ENCODE results near the gene MAMDC2.

Gene MAMDC2

GRCh38 chr9:70066418-70066817 lies 22.8 kb downstream of the MAMDC2 start:
- no peak for DNase-seq

GRCh38 chr9:70066874-70067273 lies 23.2 kb downstream of the MAMDC2 start:
- no peak for DNase-seq

- no peak for DNase-seq
Observed at GRCh38 chr9:70069704-70070103, 26.1 kb downstream of the MAMDC2 start.

DNA sequence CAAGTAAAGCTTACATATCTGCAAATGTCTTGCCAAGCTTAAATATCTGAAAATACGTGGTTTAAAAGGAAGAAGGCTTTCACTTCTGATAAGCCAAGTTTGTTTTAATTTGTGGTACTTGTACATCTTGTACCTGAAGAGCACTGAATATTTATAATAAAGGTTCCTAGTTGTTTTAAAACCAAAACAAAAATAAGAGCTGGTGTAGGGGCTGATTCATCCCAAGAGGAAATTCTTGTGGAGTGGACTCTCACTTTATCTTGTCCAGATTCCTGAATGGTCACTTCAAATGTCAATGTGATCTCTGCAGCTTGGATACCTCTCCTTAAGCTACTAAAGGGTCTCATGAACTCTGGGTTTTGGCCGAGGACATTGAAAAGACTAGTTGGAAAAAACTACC lies 29.5 kb downstream of the MAMDC2 start:
- no peak for DNase-seq

- no peak for DNase-seq
Observed at GRCh38 chr9:70073756-70074155, 30.1 kb downstream of the MAMDC2 start.

- DNase-seq = no peak
Observed at GRCh38 chr9:70076678-70077077, 33.0 kb downstream of the MAMDC2 start.

DNA sequence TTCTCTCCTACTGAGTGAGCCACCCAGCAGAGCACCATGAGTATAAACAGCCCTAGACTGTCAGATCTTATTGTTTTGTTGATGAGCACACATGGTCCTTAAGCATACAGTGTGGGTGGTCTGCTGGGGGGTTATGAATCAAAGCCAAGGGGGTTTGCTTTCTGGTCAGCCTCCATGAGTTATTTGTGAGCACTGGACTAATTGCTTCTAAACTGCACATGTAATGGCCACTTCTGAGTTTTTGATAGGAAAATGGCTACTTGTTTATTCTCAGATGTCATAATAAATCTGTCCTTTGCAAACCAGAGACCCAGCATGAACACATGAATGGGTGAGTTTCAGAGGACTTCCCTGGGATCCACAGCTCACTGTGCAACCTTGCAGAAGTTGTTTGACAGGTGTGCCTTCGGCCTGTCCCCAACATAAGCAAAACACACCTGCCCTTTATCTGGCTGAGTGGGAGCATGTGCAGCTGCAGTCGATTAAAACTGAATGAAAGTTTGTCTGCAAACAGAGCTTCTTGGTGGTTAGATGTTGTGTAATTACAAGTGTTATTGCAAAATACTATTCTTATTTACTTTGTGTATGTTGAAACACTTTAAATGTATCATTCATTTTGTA lies 35.9 kb downstream of the MAMDC2 start:
- no peak for DNase-seq

DNA sequence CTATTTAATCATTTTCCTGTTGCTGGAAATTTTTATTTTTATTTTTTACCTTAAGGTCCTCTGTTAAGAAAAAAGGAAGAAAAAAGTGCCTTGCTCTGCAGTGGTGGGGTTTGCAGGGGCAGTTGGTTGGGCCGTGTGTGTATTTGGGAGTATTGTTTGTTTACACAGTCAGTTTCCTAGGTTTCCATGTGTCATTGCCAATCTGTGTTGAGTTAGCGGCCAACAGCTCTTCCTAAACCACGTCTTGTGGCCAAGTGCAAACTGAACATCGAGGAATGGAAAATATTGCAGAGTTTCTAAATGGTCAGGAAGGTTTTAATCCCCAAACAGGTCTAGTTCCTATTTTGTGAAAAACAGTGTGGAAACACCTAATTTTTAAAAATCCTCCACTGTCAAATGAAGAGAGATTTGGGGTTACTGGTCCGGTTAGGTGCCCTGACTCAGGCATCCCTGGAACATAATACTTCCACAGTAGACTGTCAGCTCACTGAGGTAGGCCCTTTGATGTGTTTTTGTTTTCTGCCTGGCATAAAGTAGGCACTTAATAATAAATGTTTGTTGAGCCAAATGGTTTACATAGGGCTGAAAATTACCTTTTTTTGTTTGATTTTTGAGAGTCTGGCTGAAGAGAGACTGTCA lies 37.0 kb downstream of the MAMDC2 start:
- no peak for DNase-seq

DNA sequence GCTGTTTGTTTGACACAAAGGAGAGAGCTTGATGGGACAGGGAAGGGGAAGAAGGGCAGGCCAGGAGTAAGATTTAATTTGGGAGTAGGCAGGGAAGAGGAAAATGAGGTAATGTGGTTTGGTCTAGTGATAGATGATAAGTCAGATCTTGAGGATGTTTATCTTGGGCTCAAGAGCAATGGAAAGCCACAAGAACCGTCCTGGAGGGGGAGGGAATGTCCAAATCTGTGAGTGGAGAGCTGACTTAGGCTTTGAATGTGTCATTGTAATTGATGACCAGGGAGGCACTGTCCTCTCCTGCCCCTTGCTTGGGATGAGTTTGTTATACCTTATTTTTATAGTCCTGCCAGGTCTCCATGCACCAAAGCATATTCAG lies 37.5 kb downstream of the MAMDC2 start:
- no peak for DNase-seq

GRCh38 chr9:70083429-70083828 lies 39.8 kb downstream of the MAMDC2 start:
- DNase-seq = no peak

- DNase-seq = no peak
Observed at GRCh38 chr9:70085241-70085640, 41.6 kb downstream of the MAMDC2 start.

DNA sequence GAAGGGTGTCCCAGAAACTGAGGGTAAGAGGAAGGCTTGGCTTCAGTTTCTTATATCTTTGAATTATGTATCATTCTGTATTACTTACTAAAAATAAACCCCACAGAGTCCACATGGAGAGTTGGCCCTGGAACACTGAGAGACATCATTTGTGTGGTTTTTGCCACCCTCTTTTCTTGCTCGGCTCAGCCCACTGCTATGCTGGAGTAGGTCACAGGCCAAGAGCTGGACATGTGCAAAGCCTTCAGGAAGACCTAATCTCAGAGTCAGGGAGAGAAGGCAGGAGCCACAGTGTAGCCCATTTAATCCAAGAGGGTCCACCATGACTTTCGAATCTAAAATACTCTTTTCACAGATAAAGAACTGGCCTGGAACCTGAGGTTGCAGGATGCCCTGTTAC lies 47.5 kb downstream of the MAMDC2 start:
- no peak for DNase-seq

DNA sequence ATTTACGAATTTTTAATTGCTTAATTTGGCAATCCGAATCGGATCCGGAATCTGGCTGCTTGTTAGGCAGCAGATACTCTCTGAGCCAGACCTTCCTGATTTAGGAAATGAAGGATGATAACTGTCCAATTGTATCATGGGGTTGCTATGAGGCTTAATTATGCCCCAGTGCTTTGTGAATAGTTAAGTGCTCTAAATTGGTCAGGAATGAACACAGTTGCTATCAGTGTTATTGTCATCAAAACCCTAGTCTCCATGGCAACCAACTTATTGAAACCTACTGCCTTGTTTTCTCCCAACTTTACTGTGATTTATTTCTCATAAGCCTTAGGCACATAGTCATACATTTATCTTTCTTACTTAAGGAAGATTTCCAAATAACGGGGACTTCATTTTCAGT lies 47.9 kb downstream of the MAMDC2 start:
- DNase-seq = no peak

GRCh38 chr9:70092190-70092589 lies 48.5 kb downstream of the MAMDC2 start:
- DNase-seq = no peak

DNA sequence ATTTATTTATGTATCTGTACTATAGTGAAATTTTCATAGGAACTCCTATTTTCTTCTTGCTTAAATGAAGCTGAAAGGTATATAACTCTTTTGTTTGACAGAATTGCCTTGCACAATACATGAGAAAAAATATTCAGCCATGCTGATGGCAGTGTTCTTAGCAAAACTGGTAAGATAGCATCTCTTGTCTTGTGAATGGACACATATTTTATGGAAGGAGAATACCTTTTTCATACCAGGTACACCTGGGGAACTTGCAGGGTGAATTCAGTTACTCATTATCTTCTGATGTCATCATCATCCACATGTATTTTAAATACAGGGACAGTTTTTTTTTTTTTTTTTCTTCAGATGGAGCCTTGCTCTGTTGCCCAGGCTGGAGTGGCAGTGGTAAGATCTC lies 49.4 kb downstream of the MAMDC2 start:
- no peak for DNase-seq

GRCh38 chr9:70093944-70094343 lies 50.3 kb downstream of the MAMDC2 start:
- DNase-seq = no peak

DNA sequence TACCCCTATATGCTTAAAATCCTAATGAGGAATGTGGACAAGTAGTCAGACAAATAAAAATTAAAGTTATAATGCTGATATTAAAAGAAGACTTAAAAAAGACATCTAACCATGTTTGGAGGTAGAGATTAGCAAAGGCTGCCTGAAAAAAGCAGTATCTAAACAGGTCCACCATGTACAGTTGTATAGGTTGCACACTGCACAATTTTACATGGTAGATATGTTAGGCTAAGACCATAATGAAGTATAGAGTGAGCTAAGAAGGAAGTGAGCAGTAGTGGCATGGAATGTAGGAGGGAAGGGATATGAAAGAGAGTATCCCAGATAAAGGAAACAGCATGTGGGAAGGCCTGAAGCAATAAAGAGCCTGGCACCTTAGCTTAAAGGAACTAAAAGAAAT lies 51.1 kb downstream of the MAMDC2 start:
- no peak for DNase-seq

GRCh38 chr9:70097187-70097586 lies 53.5 kb downstream of the MAMDC2 start:
- DNase-seq = no peak

DNA sequence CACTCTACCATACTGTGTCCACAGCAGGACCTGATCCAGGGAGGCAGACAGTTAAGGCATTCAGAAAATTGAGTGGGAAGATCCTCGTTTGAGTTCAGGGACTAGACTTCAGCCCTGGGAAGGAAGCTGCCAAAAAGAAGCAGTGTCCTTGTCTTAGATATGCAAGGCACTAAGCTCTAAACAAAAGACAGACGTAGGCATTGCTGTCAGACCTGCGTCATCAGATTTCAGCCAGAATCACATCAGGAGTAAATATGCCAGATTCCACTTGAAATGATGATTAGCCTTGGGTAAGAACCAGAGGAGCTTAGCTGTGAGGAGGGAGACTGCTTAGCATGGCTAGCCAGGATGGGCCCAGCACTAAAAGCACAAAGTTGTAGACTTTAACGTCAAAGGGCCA lies 56.7 kb downstream of the MAMDC2 start:
- DNase-seq = no peak

- no peak for DNase-seq
Observed at GRCh38 chr9:70101265-70101664, 57.6 kb downstream of the MAMDC2 start.

- no peak for DNase-seq
Observed at GRCh38 chr9:70105147-70105546, 61.5 kb downstream of the MAMDC2 start.

DNA sequence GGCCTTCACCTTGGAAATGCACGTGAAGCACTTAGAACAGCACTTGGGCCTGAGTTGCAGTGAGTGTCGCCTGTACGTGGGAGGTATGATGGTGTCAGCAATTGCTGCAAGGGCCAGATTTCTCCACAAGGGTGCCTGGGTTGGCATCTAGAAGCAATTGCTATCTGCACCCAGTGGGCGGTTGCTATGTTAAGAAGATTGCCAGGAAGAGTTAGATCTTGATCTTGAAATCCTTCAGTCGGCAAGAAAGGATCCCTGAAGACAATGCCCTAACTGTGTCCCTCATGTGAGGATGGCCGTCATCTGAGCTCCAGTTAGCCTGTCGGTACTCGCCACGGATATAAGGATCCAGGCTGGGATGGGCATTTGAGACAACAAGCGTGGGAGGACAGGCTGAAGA lies 62.9 kb downstream of the MAMDC2 start:
- no peak for DNase-seq

DNA sequence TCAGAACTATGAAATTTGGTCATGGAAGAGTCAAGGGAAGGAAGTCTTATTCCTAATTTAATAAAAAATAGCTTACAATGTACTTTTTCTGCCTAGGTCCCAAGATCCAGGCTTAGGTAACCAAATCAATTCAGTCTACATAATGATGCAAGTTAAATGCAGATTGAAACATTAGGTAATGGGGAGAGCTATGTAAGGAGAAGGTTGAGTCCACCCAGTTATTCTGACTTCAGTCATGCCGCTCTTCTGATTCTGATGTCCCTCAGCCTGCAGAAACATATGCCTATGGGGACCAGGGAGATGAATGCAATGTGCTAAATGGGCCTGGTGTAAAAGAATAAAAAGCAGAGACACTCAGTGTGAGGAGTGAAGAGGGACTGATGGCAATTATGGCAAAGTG lies 63.9 kb downstream of the MAMDC2 start:
- DNase-seq = no peak

GRCh38 chr9:70108181-70108580 lies 64.5 kb downstream of the MAMDC2 start:
- no peak for DNase-seq
